NCI-H345 (cell line): ENCODE results near the gene POTEF.
"Not testable (repeated sequence)": the region's sequence is repeated elsewhere in the genome, so short reads cannot be mapped to it uniquely, and the experiment has no call there.

Experiments
- DNase-seq: peaks from one replicate; lab custom pipeline; 2025; lab: John Stamatoyannopoulos, UW

POTEF gene

DNA sequence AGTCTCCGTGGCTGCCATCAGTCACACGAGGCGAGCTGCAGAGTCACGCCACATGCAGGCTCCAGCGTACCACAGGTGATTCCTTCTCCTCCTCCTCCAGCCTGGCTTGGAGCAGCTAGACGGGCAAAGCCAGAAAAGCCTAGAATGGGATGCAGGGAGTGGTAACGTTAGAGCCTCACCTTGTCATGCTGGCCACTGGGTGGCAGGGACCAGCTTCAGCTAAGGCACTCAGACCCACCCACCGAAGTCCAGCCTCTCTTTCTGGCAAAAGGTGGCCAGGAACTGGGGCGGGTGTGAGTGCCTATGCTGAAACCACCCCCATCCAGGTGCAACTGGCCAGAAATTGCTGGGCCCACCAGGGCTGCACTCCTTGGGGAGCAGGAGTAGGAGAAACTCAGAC lies 1.3 kb downstream of the POTEF start:
- DNase-seq: not testable (repeated sequence)

- DNase-seq: not testable (repeated sequence)
Measured at GRCh38 chr2:130120924-130121323, 8.1 kb downstream of the POTEF start.

DNA sequence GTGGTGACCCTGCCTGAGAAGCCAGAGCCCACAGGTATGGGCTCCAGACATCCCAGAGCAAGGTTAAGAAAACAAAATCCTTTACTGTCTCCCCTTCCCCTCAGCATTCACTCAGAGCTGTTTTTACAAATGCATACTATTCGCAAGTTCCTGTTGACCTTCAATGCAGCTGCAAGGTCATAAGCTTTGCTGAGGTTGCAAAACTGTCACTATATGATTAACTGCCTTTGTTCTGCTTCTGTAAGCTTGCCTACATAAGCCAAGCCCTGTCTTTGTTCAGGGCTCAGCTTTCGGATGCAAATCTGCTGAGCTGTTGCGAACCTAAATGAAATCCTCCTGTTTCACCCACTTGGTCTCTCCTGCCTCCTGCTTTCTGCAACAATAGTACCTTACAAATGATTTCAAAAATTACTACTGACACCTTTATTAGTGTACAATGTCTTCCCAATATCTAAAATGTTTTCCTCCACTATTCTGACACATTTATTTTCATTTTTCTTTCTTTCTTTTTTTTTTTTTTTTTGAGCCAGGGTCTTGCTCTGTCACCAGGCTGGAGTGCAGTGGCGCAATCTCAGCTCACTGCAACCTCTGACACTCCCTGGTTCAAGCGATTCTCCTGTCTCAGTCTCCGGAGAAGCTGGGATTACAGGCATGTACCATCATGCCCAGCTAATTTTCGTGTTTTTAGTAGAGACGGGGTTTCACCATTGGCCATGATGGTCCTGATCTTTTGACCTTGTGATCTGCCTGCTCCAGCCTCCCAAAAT lies 26.2 kb downstream of the POTEF start:
- peak; percentile 15 for DNase-seq

DNA sequence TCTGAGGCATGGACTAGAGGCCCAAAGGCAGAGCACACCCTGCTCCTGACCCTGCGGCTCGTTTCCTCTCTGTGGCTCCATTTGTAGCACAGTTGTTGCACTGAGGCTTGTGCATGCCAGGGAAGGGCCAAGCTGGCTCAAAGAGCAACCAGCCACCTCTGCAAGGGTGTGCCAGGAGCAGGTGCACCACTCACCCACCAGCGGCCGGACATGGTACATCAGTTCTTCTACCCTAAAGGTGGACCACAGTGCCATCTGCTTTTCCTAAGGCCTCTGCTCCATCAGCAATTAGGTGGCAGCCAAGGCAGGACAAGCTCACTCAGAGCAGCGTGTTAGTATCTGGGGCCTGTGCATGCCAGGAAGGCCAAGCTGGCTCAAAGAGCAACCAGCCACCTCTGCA lies 66.4 kb downstream of the POTEF start:
- DNase-seq: not testable (repeated sequence)

DNA sequence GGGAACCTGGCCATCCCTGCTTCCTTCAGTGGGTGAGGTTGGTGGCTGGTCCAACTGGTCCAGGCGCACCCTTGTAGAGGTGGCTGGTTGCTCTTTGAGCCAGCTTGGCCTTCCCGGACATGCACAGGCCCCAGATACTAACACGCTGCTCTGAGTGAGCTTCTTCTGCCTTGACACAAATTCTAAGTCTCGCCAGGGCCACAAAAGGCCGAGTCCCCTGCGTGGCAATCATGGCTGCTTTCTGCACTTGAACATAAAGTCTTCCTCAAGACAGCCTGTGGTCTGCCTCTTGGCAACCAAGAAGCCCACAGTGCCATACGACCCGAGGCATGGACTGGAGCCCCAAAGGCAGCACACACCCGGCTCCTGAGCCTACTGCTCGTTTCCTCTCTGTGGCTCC lies 69.0 kb downstream of the POTEF start:
- not testable (repeated sequence) for DNase-seq

DNA sequence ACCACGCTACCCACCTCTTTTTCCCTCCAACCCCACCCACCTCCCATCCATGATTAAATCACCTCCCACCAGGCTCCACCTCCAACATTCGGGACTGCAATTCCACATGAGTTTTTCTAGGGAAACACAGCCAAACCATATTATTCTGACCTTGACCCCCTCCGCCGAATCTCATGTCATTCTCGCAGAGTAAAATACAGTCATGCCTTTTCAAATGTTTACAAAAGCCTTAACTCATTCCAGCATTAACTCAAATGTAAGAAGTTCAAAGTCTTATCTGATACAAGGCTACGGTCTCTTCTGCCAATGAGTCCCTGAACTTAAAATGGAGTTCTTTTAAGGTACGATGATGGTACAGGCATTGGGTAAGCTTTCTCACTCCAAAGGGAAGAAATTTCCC lies 72.7 kb downstream of the POTEF start:
- DNase-seq: not testable (repeated sequence)

- not testable (repeated sequence) for DNase-seq
Measured at GRCh38 chr2:130053217-130053911, 75.7 kb downstream of the POTEF start.

DNA sequence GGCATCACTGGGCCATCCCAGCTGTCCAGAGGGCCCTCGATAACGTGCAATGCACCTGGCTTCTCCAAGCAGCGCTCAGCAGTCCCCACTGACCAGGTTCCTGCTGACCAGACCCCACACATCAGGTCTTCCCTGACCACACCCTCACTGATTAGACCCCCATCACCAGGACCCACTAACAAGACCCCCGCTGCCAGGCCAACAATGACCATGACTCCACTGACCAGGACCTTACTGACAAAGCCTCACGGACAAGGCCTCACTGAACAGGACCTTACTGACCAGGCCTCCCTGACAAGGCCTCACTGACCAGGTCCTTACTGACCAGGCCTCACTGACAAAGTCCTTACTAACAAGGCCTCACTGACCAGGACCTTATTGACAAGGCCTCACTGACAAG lies 76.6 kb downstream of the POTEF start:
- DNase-seq: not testable (repeated sequence)

DNA sequence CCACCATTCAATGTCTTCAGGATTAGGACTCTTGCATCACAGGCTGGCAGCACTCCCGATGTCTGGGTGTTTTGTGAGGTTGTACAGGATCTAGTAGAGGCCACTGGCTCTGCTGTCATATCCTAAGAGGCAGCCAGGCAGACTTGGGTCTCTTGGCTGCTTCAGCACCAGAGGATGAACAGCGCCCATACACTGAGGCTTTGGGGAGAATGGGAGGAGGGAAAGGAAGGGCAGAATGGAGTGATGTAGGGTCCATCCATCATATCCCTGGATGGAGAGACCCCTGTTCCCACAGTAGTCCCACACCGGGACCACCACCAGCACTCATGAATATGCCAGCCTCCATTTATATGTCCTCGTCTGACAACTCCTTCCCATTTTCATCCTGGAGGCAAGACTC lies 80.6 kb downstream of the POTEF start:
- DNase-seq: not testable (repeated sequence)

DNA sequence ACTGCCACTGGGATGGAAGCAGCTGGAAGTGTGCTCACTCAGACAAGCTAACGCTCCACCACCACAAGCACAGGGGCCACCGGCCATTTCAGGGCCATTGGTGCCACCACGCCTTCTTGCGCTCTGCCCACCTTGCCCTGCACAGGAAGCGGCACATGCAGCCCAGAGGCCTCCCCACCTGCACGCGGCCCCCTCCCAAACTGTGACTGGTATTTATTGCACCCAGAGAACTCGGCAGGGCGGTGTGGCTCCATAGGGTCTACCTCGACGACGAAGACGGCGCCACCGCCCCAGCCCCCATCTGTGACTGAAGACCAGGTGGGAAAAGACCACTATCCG lies 90.8 kb downstream of the POTEF start:
- DNase-seq: not testable (repeated sequence)

DNA sequence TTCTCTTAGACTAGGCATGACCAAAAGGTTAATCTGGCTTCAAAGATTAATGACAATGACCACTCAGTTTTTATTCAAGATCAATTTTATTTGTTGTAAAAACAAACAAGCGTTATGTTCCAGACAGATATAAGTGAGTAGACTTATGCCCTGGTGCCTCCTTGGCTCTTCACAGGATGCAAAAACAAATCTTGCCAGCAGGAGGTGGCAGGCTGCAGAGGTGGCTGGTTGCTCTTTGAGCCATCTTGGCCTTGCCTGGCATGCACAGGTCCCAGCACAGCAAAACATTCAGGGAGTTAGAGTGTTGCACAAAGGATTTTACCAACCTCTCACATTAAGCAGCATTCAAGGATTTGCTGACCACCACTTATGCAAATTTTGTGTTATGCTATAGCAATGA lies 103.1 kb downstream of the POTEF start:
- DNase-seq: not testable (repeated sequence)
